Neural progenitor cell (in vitro differentiated cells): ENCODE results near the gene ENO2.

ENCODE experiments used
- EZH2 ChIP-seq: fragments of 200-600 bp; sonication (generic); IDR thresholded peaks from 2 replicates; pipeline ENCODE4 v1.6.1; 2017; ENCODE audit warnings: antibody characterized with exemption, mild to moderate bottlenecking, moderate library complexity
- EZH2phosphoT487 ChIP-seq: fragments of 200-600 bp; sonication (generic); IDR thresholded peaks from 2 replicates; pipeline ENCODE4 v1.6.1; 2017; ENCODE audit warnings: antibody characterized with exemption
- TF ChIP-seq, protein P1 (sequence below): fragments of 200-600 bp; sonication (generic); IDR thresholded peaks from 2 replicates; pipeline ENCODE4 v1.5.1; 2017; ENCODE audit warnings: antibody characterized with exemption, mild to moderate bottlenecking

- TF ChIP-seq EZH2 (no peak), EZH2phosphoT487 (no peak)
- TF ChIP-seq, protein P1, sequence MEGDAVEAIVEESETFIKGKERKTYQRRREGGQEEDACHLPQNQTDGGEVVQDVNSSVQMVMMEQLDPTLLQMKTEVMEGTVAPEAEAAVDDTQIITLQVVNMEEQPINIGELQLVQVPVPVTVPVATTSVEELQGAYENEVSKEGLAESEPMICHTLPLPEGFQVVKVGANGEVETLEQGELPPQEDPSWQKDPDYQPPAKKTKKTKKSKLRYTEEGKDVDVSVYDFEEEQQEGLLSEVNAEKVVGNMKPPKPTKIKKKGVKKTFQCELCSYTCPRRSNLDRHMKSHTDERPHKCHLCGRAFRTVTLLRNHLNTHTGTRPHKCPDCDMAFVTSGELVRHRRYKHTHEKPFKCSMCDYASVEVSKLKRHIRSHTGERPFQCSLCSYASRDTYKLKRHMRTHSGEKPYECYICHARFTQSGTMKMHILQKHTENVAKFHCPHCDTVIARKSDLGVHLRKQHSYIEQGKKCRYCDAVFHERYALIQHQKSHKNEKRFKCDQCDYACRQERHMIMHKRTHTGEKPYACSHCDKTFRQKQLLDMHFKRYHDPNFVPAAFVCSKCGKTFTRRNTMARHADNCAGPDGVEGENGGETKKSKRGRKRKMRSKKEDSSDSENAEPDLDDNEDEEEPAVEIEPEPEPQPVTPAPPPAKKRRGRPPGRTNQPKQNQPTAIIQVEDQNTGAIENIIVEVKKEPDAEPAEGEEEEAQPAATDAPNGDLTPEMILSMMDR = no peak
These were observed 14.4 kb upstream of the ENO2 start for GRCh38 chr12:6899837-6900519.
